ENCODE data around the gene OR5AU1.

OR5AU1 gene

DNA sequence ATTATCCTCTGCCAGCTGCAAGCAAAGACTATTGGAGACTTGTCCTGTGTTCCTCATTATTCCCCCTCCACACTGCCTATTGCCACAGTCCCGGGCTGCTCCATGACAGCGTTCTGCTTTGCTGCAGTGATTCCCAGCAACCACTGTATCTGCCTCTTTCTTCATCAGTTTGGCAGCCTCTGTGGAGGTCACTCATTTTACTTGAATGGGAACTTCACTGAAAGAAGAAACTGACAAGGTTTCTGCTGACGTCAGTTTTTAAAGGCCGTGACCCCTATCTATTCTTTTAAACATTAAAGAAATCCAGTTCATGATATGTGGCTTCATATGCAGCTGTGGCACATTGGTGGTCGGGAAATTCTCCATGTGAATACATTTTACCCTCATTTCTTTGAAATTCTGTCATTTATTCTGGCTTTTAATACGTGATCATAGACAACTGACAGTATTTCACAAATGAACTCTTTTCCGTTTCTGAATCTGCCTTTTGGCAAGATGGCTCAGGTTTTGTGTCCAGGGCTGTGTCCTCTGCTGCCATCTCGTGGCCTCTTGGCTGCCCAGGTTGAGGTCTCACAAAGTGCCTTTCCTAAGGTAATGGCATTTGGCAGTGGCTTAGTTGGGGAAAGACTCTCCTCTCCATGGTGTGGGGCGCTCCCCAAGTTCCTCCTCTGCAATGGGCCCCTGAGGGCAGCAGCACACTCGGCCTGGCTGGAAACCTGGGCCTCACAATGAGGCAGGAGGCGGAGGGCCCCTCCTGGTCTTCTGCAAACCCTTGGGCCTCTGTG is 49.2 kb downstream of the OR5AU1 start:
- DNase-seq (ENCODE audit: low spot score), result peak; percentile 70

- no peak for DNase-seq (ENCODE audit: low spot score)
Observed at GRCh38 chr14:21106176-21106497, 49.7 kb downstream of the OR5AU1 start.

DNA sequence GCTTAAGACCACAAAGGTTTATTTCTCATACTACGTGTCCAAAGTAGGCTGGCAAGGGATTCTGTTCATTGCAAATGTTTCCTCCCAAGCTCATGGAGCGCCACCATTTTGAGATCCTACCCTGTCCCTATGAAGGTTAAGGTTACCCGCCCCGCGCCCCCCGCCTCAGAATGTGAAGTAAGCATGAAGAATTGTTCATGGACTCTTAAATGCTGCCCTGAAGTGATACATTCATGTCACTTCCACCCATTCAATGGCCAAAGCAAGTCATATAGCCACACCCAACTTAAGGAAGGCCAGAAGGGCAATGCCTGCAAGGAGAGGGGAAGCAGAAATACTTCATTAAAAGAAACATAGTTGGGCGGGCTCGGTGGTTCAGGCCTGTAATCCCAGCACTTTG is 50.8 kb downstream of the OR5AU1 start:
- no peak for DNase-seq (ENCODE audit: low spot score)
